ENCODE data around the gene ABTB1. TPM values are rescaled to one million over a fixed set of nuclear protein-coding genes. Genes with fewer than 3 reads are reported as not detected.

ABTB1 gene
- total and polyA plus RNA-seq, 2 experiments from 2014 or later, result 3.7 to 5.7 TPM

- ATAC-seq (no peak), DNase-seq (ENCODE audit: low spot score) (no peak)
- no peaks in the 10 kb centered on the region for H4K20me1 ChIP-seq (replicated peaks; ENCODE audit: insufficient read depth)
- TF ChIP-seq ZNF114 (CRISPR knock-in tag; IDR thresholded peaks at IDR 0.05) (no peak), ETS1 (IDR thresholded peaks at IDR 0.05) (no peak), CTCF (conservative IDR thresholded peaks at IDR 0.05; ENCODE audit: low read depth in 2 of 2) (no peak), ZNF462 (CRISPR knock-in tag; IDR thresholded peaks at IDR 0.05) (no peak), EZH2phosphoT487 (IDR thresholded peaks at IDR 0.05; ENCODE audit: unreplicated experiment) (no peak), JUNB (IDR thresholded peaks at IDR 0.05; ENCODE audit: unreplicated experiment) (no peak), REST (IDR thresholded peaks at IDR 0.05; ENCODE audit: unreplicated experiment) (no peak), ZNF331 (CRISPR knock-in tag; IDR thresholded peaks at IDR 0.05; ENCODE audit: low read depth) (no peak)
- Mint-ChIP-seq H3K36me3 (ENCODE audit: low read depth) (no peaks in the 10 kb centered on the region), H3K4me1 (peaks cover 22% of the 10 kb centered on the region), H3K4me3 (no peak overlapping the region), H3K27ac (no peak overlapping the region), H3K9me3 (no peaks in the 10 kb centered on the region), H3K27me3 (ENCODE audit: insufficient read depth, low read depth, poor library complexity) (peaks cover 8% of the 10 kb centered on the region)
- H3K27me3 ChIP-seq (ENCODE audit: insufficient read depth), result no peaks in the 10 kb centered on the region
- H3K4me2 ChIP-seq, result no peak overlapping the region
- no peak overlapping the region; the same call in 1 of the 2 replicates for H2AFZ ChIP-seq
- no peak overlapping the region for H3K4me3 ChIP-seq
- H3K27ac ChIP-seq (ENCODE audit: low read depth), result no peak overlapping the region
- no peaks in the 10 kb centered on the region for H3K36me3 ChIP-seq (ENCODE audit: insufficient read depth)
- no peaks in the 10 kb centered on the region for H3K79me2 ChIP-seq (replicated peaks; ENCODE audit: insufficient read depth)
- no peaks in the 10 kb centered on the region for H3F3A ChIP-seq (replicated peaks; ENCODE audit: low read depth)
- 0 out of 2 replicates have a peak, but pooled peaks cover 5% of the 10 kb centered on the region for H3K4me1 ChIP-seq (ENCODE audit: insufficient read depth)
- H3K9me2 ChIP-seq (ENCODE audit: insufficient read depth), result 0 out of 2 replicates have a peak, but pooled peaks cover 4% of the 10 kb centered on the region
Observed at GRCh38 chr3:127690106-127690505, 17.4 kb downstream of the ABTB1 start.
